ENCODE measurements around the gene IL5RA.

IL5RA gene

DNA sequence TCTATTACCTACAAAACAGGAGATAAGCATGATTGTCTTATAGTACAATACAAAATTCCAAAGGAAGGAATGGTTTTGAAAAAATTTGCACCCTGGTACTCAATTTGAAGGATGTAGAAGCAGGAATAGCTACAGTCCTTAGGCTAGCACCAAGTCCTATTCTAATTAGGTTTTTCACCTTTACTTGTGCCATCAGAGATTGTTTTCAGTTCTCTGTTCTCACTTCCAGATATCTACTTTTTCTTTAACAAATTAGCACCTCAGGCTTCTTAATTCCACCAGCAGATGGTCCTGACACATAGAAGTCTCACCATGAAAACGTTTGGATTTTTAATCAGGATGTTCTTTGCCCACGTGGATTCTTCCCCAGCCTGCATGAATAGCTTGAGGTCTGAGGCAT lies 43.8 kb downstream of the IL5RA start:
- DNase-seq (ENCODE audit: low spot score): no peak
- TF ChIP-seq, protein P1, sequence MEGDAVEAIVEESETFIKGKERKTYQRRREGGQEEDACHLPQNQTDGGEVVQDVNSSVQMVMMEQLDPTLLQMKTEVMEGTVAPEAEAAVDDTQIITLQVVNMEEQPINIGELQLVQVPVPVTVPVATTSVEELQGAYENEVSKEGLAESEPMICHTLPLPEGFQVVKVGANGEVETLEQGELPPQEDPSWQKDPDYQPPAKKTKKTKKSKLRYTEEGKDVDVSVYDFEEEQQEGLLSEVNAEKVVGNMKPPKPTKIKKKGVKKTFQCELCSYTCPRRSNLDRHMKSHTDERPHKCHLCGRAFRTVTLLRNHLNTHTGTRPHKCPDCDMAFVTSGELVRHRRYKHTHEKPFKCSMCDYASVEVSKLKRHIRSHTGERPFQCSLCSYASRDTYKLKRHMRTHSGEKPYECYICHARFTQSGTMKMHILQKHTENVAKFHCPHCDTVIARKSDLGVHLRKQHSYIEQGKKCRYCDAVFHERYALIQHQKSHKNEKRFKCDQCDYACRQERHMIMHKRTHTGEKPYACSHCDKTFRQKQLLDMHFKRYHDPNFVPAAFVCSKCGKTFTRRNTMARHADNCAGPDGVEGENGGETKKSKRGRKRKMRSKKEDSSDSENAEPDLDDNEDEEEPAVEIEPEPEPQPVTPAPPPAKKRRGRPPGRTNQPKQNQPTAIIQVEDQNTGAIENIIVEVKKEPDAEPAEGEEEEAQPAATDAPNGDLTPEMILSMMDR (IDR thresholded peaks at IDR 0.05; ENCODE audit: extremely low read depth, missing control alignments): no peak

DNA sequence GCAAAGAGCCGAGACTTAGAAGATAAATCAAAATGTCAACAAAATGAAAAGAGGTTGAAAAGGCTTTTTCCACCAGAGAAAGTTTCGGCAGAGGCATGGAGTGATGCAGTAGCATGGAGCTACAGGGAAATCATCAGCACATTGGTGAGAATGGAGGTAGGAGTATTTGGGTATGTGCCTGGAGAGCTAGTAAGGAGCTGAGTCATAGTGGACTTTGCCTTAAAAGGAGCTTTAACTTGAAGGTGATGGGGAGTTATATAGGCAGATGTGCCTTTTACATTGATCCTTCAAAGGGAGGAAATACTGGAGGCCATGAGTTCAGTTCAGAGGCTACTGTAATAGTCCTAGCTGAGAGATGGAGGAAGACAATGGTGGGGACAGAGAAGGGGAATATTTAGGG lies 44.3 kb downstream of the IL5RA start:
- no peak for DNase-seq (ENCODE audit: low spot score)
- TF ChIP-seq, protein P1 (IDR thresholded peaks at IDR 0.05; ENCODE audit: extremely low read depth, missing control alignments): no peak

DNA sequence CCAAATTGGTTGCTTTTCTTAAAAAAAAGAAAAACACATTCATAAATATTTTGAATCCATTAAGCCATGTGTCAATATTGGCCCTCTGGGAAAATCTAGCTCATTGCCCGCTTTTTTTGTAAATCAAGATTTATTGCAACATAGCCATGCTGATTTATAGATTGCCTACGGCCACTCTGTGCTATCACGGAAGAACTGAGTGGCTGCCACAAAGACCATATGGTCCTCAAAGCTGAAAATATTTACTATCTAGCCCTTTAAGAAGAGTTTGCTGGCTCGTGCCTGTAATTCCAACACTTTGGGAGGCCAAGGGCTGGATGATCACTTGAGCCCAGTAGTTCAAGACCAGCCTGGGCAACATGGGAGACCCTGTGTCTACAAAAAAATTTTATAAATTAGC lies 45.9 kb downstream of the IL5RA start:
- TF ChIP-seq, protein P1 (IDR thresholded peaks at IDR 0.05; ENCODE audit: extremely low read depth, missing control alignments): no peak
- no peak for DNase-seq (ENCODE audit: low spot score)

DNA sequence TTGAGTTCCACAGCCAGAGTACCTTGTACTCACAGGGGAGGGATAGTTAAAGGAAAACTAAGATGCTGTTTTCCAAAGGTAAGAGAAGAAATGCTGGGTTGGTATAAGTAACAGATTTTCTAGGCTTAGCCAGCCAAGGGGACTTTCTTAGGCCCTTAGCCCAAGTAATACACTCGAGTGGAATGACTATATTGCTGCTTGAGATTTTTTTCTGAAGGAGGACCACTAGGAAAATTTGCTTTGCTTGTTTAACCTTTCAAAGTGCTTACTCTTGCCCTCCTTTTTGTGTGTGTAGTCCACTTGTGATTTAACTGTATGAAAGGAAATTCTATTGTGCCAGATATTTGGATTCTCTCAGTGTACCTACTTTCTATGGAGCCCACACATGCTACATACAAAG lies 50.5 kb downstream of the IL5RA start:
- no peak for DNase-seq (ENCODE audit: low spot score)
- TF ChIP-seq, protein P1 (IDR thresholded peaks at IDR 0.05; ENCODE audit: extremely low read depth, missing control alignments): no peak

DNA sequence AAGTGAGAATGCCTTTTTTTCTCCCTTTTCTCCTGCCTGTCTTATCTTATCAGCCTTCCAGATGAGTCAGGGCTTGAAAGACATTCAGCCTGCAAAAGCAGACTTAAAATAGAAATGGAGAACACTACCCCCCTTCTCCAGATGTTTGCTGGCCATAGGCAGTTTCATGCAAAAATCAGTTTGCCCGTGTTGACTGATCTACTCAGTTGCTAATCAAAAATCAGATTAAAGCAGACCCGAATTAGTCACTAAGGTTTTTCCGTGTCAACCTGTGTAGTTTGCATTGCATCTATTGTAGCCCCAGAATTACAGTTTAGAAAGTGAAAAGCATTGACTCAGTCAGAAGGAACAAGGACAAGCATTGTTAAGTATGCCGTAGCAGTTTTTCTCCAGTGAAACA lies 56.2 kb downstream of the IL5RA start:
- no peak for DNase-seq (ENCODE audit: low spot score)
- TF ChIP-seq, protein P1 (IDR thresholded peaks at IDR 0.05; ENCODE audit: extremely low read depth, missing control alignments): no peak

DNA sequence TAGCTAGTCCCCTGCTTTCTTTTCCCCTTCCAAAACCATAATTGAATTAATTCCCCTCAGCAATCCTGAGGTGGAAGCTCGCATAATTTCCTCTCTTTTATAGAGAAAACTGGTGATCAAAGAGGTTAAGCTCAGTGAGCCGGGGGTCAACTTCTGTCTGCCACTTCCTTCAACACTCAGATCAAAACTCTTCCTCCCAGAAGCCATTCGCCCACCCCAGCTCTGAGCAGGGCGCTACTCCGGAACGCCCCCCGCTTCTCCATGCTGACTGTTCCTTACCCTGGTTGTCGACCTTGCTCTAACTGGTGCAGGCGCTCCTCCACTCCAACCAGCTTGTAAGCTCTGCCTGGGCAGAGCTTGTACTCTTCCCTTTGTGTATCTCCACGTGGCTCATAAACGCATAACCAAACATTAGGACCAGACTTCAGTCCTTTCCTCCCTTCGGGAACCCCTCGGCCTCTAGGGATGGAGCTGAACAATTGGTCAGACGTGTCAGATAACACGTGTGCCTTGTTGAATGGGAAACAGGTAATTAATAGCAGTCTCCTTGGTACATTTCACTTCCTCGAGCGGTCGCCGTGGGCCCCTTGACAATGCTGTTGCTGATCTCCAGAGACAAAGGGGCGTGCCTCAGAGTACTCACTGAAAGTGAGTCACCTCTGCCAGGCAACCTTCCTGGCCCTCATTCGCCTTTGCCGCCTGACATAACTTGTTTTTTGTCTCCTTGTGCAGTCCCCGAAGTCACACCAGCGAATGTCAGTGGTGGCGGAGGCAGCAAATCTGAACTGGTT lies 71.8 kb downstream of the IL5RA start:
- DNase-seq (ENCODE audit: low spot score): no peak

DNA sequence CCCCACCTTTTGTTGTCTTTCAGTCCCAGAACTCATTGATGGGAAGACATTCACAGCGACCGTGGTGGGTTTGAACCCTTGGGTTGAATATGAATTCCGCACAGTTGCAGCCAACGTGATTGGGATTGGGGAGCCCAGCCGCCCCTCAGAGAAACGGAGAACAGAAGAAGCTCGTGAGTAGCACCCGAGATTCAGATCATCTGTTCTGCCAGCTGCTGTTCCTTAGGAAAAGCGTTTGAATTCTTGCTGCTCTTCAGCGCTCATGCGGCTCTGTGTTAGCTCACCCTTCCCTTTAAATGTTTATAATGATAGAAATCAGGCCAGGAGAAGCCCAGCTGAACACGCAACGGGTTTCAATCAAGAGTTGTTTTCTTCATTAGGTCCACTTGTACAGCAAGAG lies 73.0 kb downstream of the IL5RA start:
- TF ChIP-seq, protein P1 (IDR thresholded peaks at IDR 0.05; ENCODE audit: extremely low read depth, missing control alignments): no peak
- no peak for DNase-seq (ENCODE audit: low spot score)

More for the DNA sequence above, 71.8 kb downstream of the IL5RA start:
- TF ChIP-seq, protein P1 (IDR thresholded peaks at IDR 0.05; ENCODE audit: extremely low read depth, missing control alignments): no peak

Data from GM20000 (cell line).